ENCODE results near the gene SBSN. TPM values are rescaled to one million over a fixed set of nuclear protein-coding genes. Genes with fewer than 3 reads are reported as not detected.

SBSN gene
- polyA plus RNA-seq (2013, experiment 1 of 2): not detected
- polyA plus RNA-seq (2013, experiment 2 of 2): not detected

GRCh38 chr19:35528218-35529038 lies at the start of gene SBSN:
Gene SBSN (minus strand): TSS chr19:35528311. CDS start chr19:35528281, 30 bp downstream.
- Histone ChIP-seq H3K9ac (ENCODE audit: low read length) (no peak within 1 kb of the TSS), H2BK5ac (ENCODE audit: low read length) (no peak within 1 kb of the TSS), H3K23ac (ENCODE audit: low read length) (no peak within 1 kb of the TSS), H3K27me3 (ENCODE audit: insufficient read depth, low read length, poor library complexity) (no peaks in the 10 kb centered on the region), H3K36me3 (ENCODE audit: control insufficient read depth, insufficient read depth, low read length) (no peaks in the 10 kb centered on the region), H3K4me3 (ENCODE audit: low read length) (no peak within 1 kb of the TSS), H3K56ac (ENCODE audit: low read length) (no peak within 1 kb of the TSS), H3K4me2 (ENCODE audit: low read length) (no peak within 1 kb of the TSS), H4K5ac (ENCODE audit: low read length) (no peak within 1 kb of the TSS), H2AK5ac (ENCODE audit: low read length) (no peak within 1 kb of the TSS), H2BK120ac (ENCODE audit: low read depth, low read length) (no peak within 1 kb of the TSS), H4K8ac (ENCODE audit: low read depth, low read length) (no peak within 1 kb of the TSS), H3K4ac (ENCODE audit: low read depth, low read length) (no peak within 1 kb of the TSS), H3K79me1 (ENCODE audit: low read length) (no peaks in the 10 kb centered on the region), H3K18ac (ENCODE audit: low read length) (no peak within 1 kb of the TSS), H2BK15ac (replicated peaks; ENCODE audit: low read depth) (no peak within 1 kb of the TSS), H3K27ac (ENCODE audit: low read depth, low read length) (no peak within 1 kb of the TSS), H3K4me1 (ENCODE audit: control insufficient read depth, low read depth, low read length) (peaks cover 3% of the 10 kb centered on the region), H3K79me2 (ENCODE audit: control insufficient read depth, insufficient read depth, low read length) (no peaks in the 10 kb centered on the region)
- DNase-seq: no peak
- no CpG with 5 or more reads among the region's 11 CpGs for WGBS (ENCODE audit: extremely low coverage, insufficient coverage, low lambda C conversion rate)

- Histone ChIP-seq H3K9ac (ENCODE audit: low read length) (no peak overlapping the region), H3K4ac (ENCODE audit: low read depth, low read length) (no peak overlapping the region), H3K18ac (ENCODE audit: low read length) (no peak overlapping the region), H3K56ac (ENCODE audit: low read length) (no peak overlapping the region), H3K27me3 (ENCODE audit: insufficient read depth, low read length, poor library complexity) (no peaks in the 10 kb centered on the region), H3K23ac (ENCODE audit: low read length) (no peak overlapping the region), H2BK120ac (ENCODE audit: low read depth, low read length) (no peak overlapping the region), H2AK5ac (ENCODE audit: low read length) (no peak overlapping the region), H3K4me2 (ENCODE audit: low read length) (no peak overlapping the region), H3K79me2 (ENCODE audit: control insufficient read depth, insufficient read depth, low read length) (no peaks in the 10 kb centered on the region), H2BK5ac (ENCODE audit: low read length) (no peak overlapping the region), H3K27ac (ENCODE audit: low read depth, low read length) (no peak overlapping the region), H4K8ac (ENCODE audit: low read depth, low read length) (no peak overlapping the region), H4K5ac (ENCODE audit: low read length) (no peak overlapping the region), H3K4me3 (ENCODE audit: low read length) (no peak overlapping the region), H3K79me1 (ENCODE audit: low read length) (no peaks in the 10 kb centered on the region), H3K4me1 (ENCODE audit: control insufficient read depth, low read depth, low read length) (no peaks in the 10 kb centered on the region), H2BK15ac (replicated peaks; ENCODE audit: low read depth) (no peak overlapping the region), H3K36me3 (ENCODE audit: control insufficient read depth, insufficient read depth, low read length) (no peaks in the 10 kb centered on the region)
- DNase-seq: no peak
- no CpG with 5 or more reads among the region's 1 CpG for WGBS (ENCODE audit: extremely low coverage, insufficient coverage, low lambda C conversion rate)
Measured at GRCh38 chr19:35571406-35571965, 43.4 kb upstream of the SBSN start.

GRCh38 chr19:35569281-35569781 lies 41.2 kb upstream of the SBSN start:
- Histone ChIP-seq H3K56ac (ENCODE audit: low read length) (no peak overlapping the region), H3K79me2 (ENCODE audit: control insufficient read depth, insufficient read depth, low read length) (no peaks in the 10 kb centered on the region)
- no peak for DNase-seq

GRCh38 chr19:35566738-35567137 lies 38.6 kb upstream of the SBSN start:
- Histone ChIP-seq H3K4me2 (ENCODE audit: low read length) (no peak overlapping the region), H2BK15ac (replicated peaks; ENCODE audit: low read depth) (no peak overlapping the region), H3K4me3 (ENCODE audit: low read length) (no peak overlapping the region), H2BK120ac (ENCODE audit: low read depth, low read length) (no peak overlapping the region), H4K5ac (ENCODE audit: low read length) (no peak overlapping the region), H2AK5ac (ENCODE audit: low read length) (no peak overlapping the region), H3K9ac (ENCODE audit: low read length) (no peak overlapping the region), H3K56ac (ENCODE audit: low read length) (no peak overlapping the region), H3K79me2 (ENCODE audit: control insufficient read depth, insufficient read depth, low read length) (no peaks in the 10 kb centered on the region), H3K4me1 (ENCODE audit: control insufficient read depth, low read depth, low read length) (no peaks in the 10 kb centered on the region), H3K4ac (ENCODE audit: low read depth, low read length) (no peak overlapping the region), H4K8ac (ENCODE audit: low read depth, low read length) (no peak overlapping the region), H3K79me1 (ENCODE audit: low read length) (no peaks in the 10 kb centered on the region), H3K27me3 (ENCODE audit: insufficient read depth, low read length, poor library complexity) (no peaks in the 10 kb centered on the region), H3K36me3 (ENCODE audit: control insufficient read depth, insufficient read depth, low read length) (no peaks in the 10 kb centered on the region), H3K18ac (ENCODE audit: low read length) (no peak overlapping the region), H2BK5ac (ENCODE audit: low read length) (no peak overlapping the region), H3K23ac (ENCODE audit: low read length) (no peak overlapping the region), H3K27ac (ENCODE audit: low read depth, low read length) (no peak overlapping the region)
- DNase-seq: no peak
- WGBS (ENCODE audit: extremely low coverage, insufficient coverage, low lambda C conversion rate): no CpG with 5 or more reads among the region's 7 CpGs

More at GRCh38 chr19:35569281-35569781, 41.2 kb upstream of the SBSN start:
- H2AK5ac ChIP-seq (ENCODE audit: low read length): no peak overlapping the region
- WGBS (ENCODE audit: extremely low coverage, insufficient coverage, low lambda C conversion rate): no CpG with 5 or more reads among the region's 5 CpGs
- H3K9ac ChIP-seq (ENCODE audit: low read length): no peak overlapping the region
- H3K18ac ChIP-seq (ENCODE audit: low read length): no peak overlapping the region
- H4K5ac ChIP-seq (ENCODE audit: low read length): no peak overlapping the region
- H3K4me3 ChIP-seq (ENCODE audit: low read length): no peak overlapping the region
- H2BK5ac ChIP-seq (ENCODE audit: low read length): no peak overlapping the region
- H3K23ac ChIP-seq (ENCODE audit: low read length): no peak overlapping the region
- H4K8ac ChIP-seq (ENCODE audit: low read depth, low read length): no peak overlapping the region
- H2BK15ac ChIP-seq (replicated peaks; ENCODE audit: low read depth): no peak overlapping the region
- no peak overlapping the region for H3K4ac ChIP-seq (ENCODE audit: low read depth, low read length)
- no peak overlapping the region for H3K4me2 ChIP-seq (ENCODE audit: low read length)
- H3K27me3 ChIP-seq (ENCODE audit: insufficient read depth, low read length, poor library complexity): no peaks in the 10 kb centered on the region
- no peak overlapping the region for H2BK120ac ChIP-seq (ENCODE audit: low read depth, low read length)
- no peaks in the 10 kb centered on the region for H3K4me1 ChIP-seq (ENCODE audit: control insufficient read depth, low read depth, low read length)
- H3K79me1 ChIP-seq (ENCODE audit: low read length): no peaks in the 10 kb centered on the region
- H3K36me3 ChIP-seq (ENCODE audit: control insufficient read depth, insufficient read depth, low read length): no peaks in the 10 kb centered on the region
- no peak overlapping the region for H3K27ac ChIP-seq (ENCODE audit: low read depth, low read length)

GRCh38 chr19:35565016-35565856 lies 37.1 kb upstream of the SBSN start:
- no peak overlapping the region for H2AK5ac ChIP-seq (ENCODE audit: low read length)
- no peak overlapping the region for H3K27ac ChIP-seq (ENCODE audit: low read depth, low read length)
- no peak overlapping the region for H3K4me2 ChIP-seq (ENCODE audit: low read length)
- no peak overlapping the region for H2BK15ac ChIP-seq (replicated peaks; ENCODE audit: low read depth)
- no peak for DNase-seq
- no peak overlapping the region for H4K5ac ChIP-seq (ENCODE audit: low read length)
- no peaks in the 10 kb centered on the region for H3K27me3 ChIP-seq (ENCODE audit: insufficient read depth, low read length, poor library complexity)
- H3K9ac ChIP-seq (ENCODE audit: low read length): no peak overlapping the region
- H2BK5ac ChIP-seq (ENCODE audit: low read length): no peak overlapping the region
- no peaks in the 10 kb centered on the region for H3K36me3 ChIP-seq (ENCODE audit: control insufficient read depth, insufficient read depth, low read length)
- H4K8ac ChIP-seq (ENCODE audit: low read depth, low read length): no peak overlapping the region
- H3K4me1 ChIP-seq (ENCODE audit: control insufficient read depth, low read depth, low read length): no peaks in the 10 kb centered on the region
- no peak overlapping the region for H3K4me3 ChIP-seq (ENCODE audit: low read length)
- H3K4ac ChIP-seq (ENCODE audit: low read depth, low read length): no peak overlapping the region
- no peak overlapping the region for H2BK120ac ChIP-seq (ENCODE audit: low read depth, low read length)
- WGBS (ENCODE audit: extremely low coverage, insufficient coverage, low lambda C conversion rate): no CpG with 5 or more reads among the region's 12 CpGs
- no peaks in the 10 kb centered on the region for H3K79me1 ChIP-seq (ENCODE audit: low read length)
- no peak overlapping the region for H3K23ac ChIP-seq (ENCODE audit: low read length)
- no peaks in the 10 kb centered on the region for H3K79me2 ChIP-seq (ENCODE audit: control insufficient read depth, insufficient read depth, low read length)
- no peak overlapping the region for H3K56ac ChIP-seq (ENCODE audit: low read length)
- H3K18ac ChIP-seq (ENCODE audit: low read length): no peak overlapping the region
